HG02840 (cell line): ENCODE measurements around the gene GUSB.

ENCODE experiments used
- ATAC-seq: cut with Tn5 transposase; IDR thresholded peaks from one replicate; pipeline ENCODE4 v1.9.1; 2021; ENCODE audit warnings: mild to moderate bottlenecking, moderate library complexity, moderate number of reproducible peaks; ENCODE audit not compliant: unreplicated experiment, low FRiP score

Gene GUSB

DNA sequence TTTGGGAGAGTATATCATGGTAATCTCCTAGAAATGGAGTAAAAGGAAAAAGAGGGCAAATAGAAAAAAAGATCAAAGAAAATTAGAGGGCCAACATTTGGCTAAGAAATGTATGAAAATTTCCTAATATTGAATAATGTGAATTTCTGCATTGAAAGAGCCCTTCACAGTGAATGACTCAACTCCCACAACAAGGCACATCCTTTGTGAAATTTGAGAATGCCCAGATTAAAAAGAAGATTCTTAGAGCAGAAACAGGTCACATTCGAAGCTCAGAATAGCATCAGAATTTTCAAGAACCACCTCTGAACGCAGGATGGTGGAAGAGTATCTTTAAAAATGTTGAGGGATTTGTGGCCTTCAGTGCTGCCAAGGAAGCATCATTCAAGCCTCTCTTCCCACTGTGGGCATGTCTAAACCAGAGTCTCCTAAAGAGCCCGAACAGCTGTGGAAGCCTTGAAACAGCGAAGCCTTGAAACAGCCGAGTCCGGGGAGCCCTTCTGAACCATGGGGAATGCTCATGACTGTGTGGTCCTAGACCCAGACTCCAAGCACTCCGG lies 43.6 kb downstream of the GUSB start:
- ATAC-seq, result no peak

DNA sequence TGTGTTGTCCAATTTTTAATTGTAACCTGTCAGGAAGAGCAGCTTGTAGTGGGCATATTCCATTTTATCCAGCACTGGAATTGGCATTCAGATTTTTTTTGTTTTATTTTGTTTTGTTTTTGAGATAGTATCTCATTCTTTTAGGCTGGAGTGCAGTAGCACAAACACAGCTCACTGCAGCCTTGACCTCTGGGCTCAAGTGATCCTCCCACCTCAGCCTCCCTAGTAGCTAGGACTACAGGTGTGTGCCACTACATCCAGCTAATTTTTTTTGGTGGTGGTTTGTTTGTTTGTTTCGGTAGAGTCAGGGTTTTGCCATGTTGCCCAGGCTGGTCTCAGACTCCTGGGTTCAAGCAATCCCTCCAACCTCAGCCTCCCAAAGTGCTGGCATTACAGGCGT lies 44.7 kb downstream of the GUSB start:
- ATAC-seq, result no peak

DNA sequence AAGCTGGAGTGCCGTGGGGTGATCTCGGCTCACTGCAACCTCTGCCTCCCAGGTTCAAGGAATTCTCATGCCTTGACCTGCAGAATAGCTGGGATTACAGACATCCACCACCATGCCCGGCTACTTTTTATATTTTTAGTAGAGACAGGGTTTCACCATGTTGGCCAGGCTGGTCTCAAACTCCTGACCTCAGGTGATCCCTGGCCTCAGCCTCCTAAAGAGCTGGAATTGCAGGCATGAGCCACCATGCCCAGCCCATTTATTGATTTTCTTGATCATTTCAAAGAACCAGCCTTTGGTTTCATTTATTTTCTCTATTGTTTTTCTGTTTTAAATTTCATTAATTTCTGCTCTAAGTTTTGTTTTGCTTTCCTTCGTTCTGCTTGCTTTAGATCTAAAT lies 50.3 kb downstream of the GUSB start:
- no peak for ATAC-seq

DNA sequence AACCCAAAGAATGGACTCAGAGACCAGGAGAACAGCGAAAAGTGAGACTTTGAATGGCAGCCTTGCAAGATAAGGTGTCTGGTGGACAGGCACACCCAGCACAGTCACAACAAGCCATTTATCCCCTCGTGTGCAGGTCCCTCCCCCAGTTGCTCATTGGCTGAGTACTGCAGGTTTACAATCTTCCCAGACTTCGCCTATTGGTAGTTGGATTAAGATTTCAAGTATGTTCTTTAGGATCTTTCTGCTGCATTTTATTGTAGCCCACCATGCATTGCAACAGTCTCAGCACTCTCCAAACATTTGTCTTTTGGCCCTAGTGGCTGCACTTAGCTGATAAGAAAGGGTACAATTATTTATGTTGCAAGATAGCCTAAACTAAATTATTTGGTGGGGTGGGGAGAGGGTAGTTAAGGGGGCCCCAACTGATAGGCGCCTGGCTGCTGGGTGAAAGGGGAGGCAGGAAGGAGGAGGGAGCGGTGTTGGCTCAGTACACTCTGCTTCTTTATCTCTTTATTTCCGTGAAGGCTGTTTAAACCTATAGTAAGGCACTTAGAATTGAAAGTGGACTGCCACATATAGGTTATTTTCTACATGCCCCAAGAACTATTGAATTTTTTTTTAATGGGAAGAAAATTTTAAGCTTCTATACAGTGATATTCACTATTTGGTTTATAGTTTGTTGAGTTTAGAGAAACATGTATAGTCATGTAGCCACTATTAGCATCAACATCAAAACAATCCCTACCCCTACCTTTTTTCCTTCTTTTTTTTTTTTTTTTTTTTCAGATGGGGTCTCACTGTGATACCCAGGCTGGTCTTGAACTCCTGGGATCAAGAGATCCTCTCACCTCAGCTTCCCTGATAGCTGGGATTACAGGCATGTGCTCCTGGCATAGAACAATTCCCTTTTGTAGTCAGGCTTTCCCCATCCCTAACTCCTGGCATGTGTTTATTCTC lies 54.2 kb downstream of the GUSB start:
- ATAC-seq, result no peak

DNA sequence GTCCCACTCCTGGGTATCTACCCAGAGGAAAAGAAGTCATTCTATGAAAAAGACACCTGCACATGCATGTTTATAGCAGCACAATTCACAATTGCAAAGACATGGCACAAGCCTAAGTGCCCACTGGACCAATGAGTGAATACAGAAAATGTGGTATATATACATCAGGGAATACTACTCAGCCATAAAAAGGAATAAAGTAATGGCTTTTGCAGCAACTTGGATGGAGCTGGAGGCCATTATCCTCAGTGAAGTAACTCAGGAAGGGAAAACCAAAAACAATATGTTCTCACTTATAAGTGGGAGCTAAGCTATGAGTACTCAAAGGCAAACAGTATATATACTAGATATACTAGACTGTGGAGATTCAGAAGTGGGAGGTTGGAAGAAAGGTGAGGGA lies 55.4 kb downstream of the GUSB start:
- no peak for ATAC-seq

DNA sequence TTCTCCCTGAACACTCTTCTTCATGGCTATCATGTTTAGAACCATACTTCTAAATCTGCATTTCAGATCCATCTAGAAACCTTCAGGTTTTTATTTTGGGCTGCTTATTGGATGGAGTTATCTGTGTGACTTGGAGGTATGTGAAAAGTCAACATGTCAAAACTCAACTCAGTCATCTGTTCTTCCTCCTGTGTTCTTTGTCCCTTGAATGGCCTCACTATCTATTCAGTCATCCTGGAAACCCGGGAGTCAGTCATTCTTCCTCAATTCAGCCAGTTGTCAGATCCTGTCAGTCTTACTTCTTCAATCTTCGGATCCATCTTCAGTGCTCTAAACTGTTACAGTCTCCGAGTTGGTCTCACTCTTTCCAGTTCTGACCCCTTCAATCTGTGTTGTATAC lies 57.0 kb downstream of the GUSB start:
- ATAC-seq, result no peak

DNA sequence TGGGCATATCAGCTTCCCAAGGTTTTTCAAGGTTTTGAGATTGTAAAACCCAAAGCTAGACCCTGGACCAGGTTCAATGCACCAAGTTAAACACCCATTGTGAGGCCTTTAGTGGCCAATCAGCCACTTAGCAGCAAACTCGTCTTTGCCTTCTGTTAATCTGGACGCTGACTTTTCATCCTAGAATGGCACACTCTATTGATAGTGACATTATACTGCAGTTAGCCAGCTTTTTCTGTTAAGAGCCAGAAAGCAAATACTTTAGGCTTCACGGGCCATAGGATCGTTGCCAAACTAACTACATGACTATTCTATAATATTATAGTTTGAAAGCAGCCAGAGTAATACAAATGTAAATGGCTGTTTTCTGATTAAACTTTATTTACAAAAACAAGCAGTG lies 57.8 kb downstream of the GUSB start:
- no peak for ATAC-seq

DNA sequence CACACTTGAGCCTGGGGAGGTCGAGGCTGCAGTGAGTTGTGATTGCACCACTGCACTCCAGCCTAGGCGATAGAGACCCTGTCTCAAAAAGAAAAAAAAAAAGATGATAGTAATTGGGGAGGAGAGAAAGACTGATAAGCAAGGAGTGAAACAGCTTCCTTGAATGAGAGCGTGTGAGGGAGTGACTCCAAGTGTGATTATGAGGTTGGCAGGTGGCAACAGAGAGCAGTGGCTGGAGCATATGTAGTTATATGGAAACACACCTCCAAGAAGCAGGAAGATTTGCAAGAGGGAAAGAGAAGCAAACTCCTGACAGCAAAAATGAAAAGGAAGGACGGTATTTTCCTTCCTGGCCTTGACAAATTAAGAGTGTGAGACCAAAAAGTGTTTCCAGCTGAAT lies 58.7 kb downstream of the GUSB start:
- no peak for ATAC-seq

DNA sequence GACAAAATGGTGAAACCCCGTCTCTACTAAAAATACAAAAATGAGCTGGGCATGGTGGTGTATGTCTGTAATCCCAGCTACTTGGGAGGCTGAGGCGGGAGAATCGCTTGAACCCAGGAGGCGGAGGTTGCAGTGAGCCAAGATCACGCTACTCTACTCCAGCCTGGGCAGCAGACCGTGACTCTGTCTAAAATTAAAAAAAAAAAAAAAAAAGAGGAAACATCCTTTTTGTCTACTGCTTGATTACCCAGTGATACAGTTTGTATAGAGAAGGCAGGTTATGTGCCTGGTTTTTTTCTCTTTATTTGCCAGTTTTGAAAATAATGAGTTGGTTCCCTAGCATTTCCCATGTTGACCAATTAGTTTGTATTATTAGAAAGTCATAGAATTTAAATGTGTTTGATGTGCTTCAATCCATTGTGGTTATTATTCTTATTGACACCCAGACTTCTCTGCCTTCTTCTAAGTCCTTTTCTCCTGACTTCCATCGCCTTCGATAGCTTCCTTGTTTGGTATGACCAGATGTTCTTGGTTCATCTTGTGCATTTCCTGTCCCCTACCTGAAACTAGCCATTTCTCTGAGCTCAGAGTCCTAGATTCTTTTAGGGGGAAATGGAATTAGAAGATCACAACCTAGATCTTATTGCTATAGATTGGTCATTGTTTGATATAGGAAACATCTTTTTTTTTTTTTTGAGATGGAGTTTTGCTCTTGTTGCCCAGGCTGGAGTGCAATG lies 65.9 kb downstream of the GUSB start:
- ATAC-seq, result no peak

DNA sequence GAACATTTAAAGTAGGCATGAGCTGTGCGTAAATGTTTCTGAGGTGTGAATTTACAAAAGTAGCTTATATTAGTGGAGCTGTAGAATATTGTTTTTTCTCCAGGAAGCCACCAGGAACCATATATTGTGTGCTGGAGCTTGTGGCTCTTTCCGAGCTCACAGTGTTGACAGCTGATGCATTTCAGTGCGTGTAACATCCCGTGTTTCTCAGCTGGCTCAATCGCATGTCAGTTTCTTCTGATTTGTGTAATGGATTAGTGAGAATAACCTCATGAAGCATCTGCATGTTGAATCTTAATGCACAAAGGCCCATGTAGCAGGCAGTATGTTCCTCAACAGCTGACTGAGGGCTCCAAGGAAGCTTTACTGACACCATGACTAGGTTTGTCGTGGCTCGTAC lies 69.8 kb downstream of the GUSB start:
- ATAC-seq, result no peak
